Fibroblast of pulmonary artery (primary cell): Measurements from ENCODE around the gene AUTS2.

ENCODE experiments used
- DNase-seq: peaks from one replicate; pipeline ENCODE4 v3.0.0-alpha.2; 2010; ENCODE audit warnings: low read depth
- H3K4me3 ChIP-seq: replicated peaks from 2 replicates; pipeline ENCODE4 v1.5.1; 2011; ENCODE audit warnings: low read depth, mild to moderate bottlenecking, control low read depth, low read length, moderate library complexity
- CTCF ChIP-seq: IDR thresholded peaks from 2 replicates; pipeline ENCODE4 v1.5.1; 2011; ENCODE audit warnings: mild to moderate bottlenecking, control low read depth, low read length, inconsistent platforms; ENCODE audit errors: missing control alignments

The AUTS2 gene

DNA sequence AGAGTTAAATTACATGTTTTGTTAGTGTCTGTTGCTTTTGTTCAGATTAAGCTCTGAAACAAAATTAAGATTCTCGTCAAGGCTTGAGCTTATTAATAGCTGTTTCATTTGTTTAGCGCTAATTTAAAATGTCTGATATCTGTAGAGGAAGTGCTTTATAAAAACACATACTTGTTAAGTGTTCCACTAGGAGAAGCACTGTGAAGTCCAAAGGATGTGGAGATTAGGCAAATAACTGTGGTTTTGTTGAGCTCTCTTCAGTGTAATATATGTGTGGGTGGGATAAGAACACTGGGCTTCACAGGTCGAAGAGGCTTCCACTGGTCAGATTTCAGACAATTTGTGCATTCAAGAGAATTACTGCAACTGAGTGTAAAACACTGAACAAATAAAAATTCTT, 242.0 kb downstream of the AUTS2 start:
- no peak for DNase-seq
- H3K4me3 ChIP-seq = no peak overlapping the region
- no peak for TF ChIP-seq CTCF

GRCh38 chr7:69843653-69844052, 245.4 kb downstream of the AUTS2 start:
- no peak for TF ChIP-seq CTCF

GRCh38 chr7:69844264-69844868, 246.1 kb downstream of the AUTS2 start:
- no peak for TF ChIP-seq CTCF
- H3K4me3 ChIP-seq = no peak overlapping the region
- DNase-seq = no peak

More at GRCh38 chr7:69843653-69844052, 245.4 kb downstream of the AUTS2 start:
- DNase-seq = no peak
- no peak overlapping the region for H3K4me3 ChIP-seq

- no peak for TF ChIP-seq CTCF
Measured at GRCh38 chr7:69845721-69846495, 247.6 kb downstream of the AUTS2 start.

GRCh38 chr7:69847921-69848612, 249.8 kb downstream of the AUTS2 start:
- TF ChIP-seq CTCF = no peak
- DNase-seq = no peak
- no peak overlapping the region for H3K4me3 ChIP-seq

More at GRCh38 chr7:69845721-69846495, 247.6 kb downstream of the AUTS2 start:
- no peak for DNase-seq
- H3K4me3 ChIP-seq = no peak overlapping the region

- DNase-seq = no peak
- no peak for TF ChIP-seq CTCF
- H3K4me3 ChIP-seq = no peak overlapping the region
Measured at GRCh38 chr7:69849268-69849667, 251.0 kb downstream of the AUTS2 start.
